T-cell (primary cell): Measurements from ENCODE around the gene TENT5A. TPM values are rescaled to one million over a fixed set of nuclear protein-coding genes. Genes with fewer than 3 reads are reported as not detected.

Experiments used
- ATAC-seq, 4 experiments: fragments of 200-7000 bp in 3 of 4; fragments of 150-1000 bp in 1 of 4; cut with Tn5 transposase; replicated peaks in 1 of 4; 1 replicate in 3 of 4; 2 replicates in 1 of 4; pipeline ENCODE4 v1.10.0; 2021; ENCODE audit warnings: moderate library complexity in 3 of 4, mild to moderate bottlenecking in 2 of 4, moderate number of reproducible peaks in 1 of 4
- CTCF ChIA-PET, 2 donors: fragments of 300-600 bp; sonication (Branson Sonifier 250); formaldehyde crosslinking; loops; one replicate each; lab custom pipeline; 2022; ENCODE audit warnings: antibody characterized with exemption in 2 of 2; lab: Charles Lee
- POLR2A ChIA-PET, 2 donors: fragments of 300-600 bp; sonication (Branson Sonifier 250); formaldehyde crosslinking; loops; one replicate each; lab custom pipeline; 2022; ENCODE audit warnings: antibody characterized with exemption in 2 of 2; lab: Charles Lee
- DNase-seq, 35 experiments: peaks; one replicate each; pipeline versions ENCODE4 v3.0.0 to v3.0.0-alpha.2; 2013 to 2023
- H3K27ac ChIP-seq: one replicate; pipeline ENCODE4 v1.5.1; 2013; ENCODE audit warnings: low read length
- H3K27me3 ChIP-seq, 2 experiments: replicated peaks in 1 of 2; 1 replicate in 1 of 2; 2 replicates in 1 of 2; pipeline versions ENCODE4 v1.6.1 to v1.7.0; 2013; ENCODE audit warnings: low read length in 1 of 2, mixed read lengths in 1 of 2; ENCODE audit not compliant: control insufficient read depth in 2 of 2, insufficient read depth in 2 of 2; ENCODE audit errors: extremely low read depth in 1 of 2
- H3K36me3 ChIP-seq, 2 donors: 1 replicate in 1 of 2; 2 replicates in 1 of 2; pipeline versions ENCODE4 v1.6.1 to v1.7.0; 2013; ENCODE audit warnings: low read length in 1 of 2; ENCODE audit not compliant: control insufficient read depth in 2 of 2, insufficient read depth in 1 of 2; ENCODE audit errors: extremely low read depth in 1 of 2
- H3K4me1 ChIP-seq, 2 experiments: 1 replicate in 1 of 2; 2 replicates in 1 of 2; pipeline versions ENCODE4 v1.6.1 to v1.7.0; 2013; ENCODE audit warnings: low read length in 2 of 2, mixed read lengths in 1 of 2; ENCODE audit not compliant: insufficient read depth in 2 of 2, control insufficient read depth in 1 of 2; ENCODE audit errors: extremely low read depth in 1 of 2
- H3K4me3 ChIP-seq, 2 donors: 1 replicate in 1 of 2; 2 replicates in 1 of 2; pipeline versions ENCODE4 v1.5.1 to v1.7.0; 2013; ENCODE audit warnings: mild to moderate bottlenecking in 2 of 2, low read length in 1 of 2, moderate library complexity in 1 of 2; ENCODE audit not compliant: control insufficient read depth in 1 of 2; ENCODE audit errors: extremely low read depth in 1 of 2
- H3K9me3 ChIP-seq: 2 replicates; pipeline ENCODE4 v1.7.0; 2013
- H3K27ac Mint-ChIP-seq, 2 donors: one replicate each; pipeline ENCODE4 v1.8.0; 2020 to 2021; ENCODE audit warnings: mild to moderate bottlenecking in 2 of 2, mixed read lengths in 2 of 2
- H3K27me3 Mint-ChIP-seq, 2 donors: one replicate each; pipeline ENCODE4 v1.8.0; 2021 to 2022; ENCODE audit warnings: mixed read lengths in 2 of 2
- H3K36me3 Mint-ChIP-seq: one replicate; pipeline ENCODE4 v1.8.0; 2021; ENCODE audit warnings: mixed read lengths
- H3K4me1 Mint-ChIP-seq, 3 donors: one replicate each; pipeline ENCODE4 v1.8.0; 2020 to 2022; ENCODE audit warnings: mixed read lengths in 3 of 3, mild to moderate bottlenecking in 1 of 3
- H3K4me3 Mint-ChIP-seq, 3 donors: one replicate each; pipeline ENCODE4 v1.8.0; 2020 to 2022; ENCODE audit warnings: mild to moderate bottlenecking in 3 of 3, mixed read lengths in 3 of 3, moderate library complexity in 3 of 3
- H3K9me3 Mint-ChIP-seq, 3 donors: one replicate each; pipeline ENCODE4 v1.8.0; 2020 to 2022; ENCODE audit warnings: mixed read lengths in 3 of 3
- WGBS: methylation state at CpG from one replicate; pipeline ENCODE4 v1.1.5; 2013; ENCODE audit warnings: missing lambda C conversion rate; ENCODE audit not compliant: insufficient coverage; 5-methylcytosine and 5-hydroxymethylcytosine counted together
- total RNA-seq, 35 experiments: library from RNA in 6 of 35; stranded (reverse) in 6 of 35; fragments of 120-200 nt in 1 of 35; gene quantifications; one replicate each; pipeline versions ENCODE4 v1.2.1 to v1.2.4 and lab custom pipeline; 2013 to 2026

TENT5A gene
- total RNA-seq, 5 donors from 2014 or later (not counting 1 experiment from before 2014, with no cell fraction given), result 3.2 to 10.7 (median 4.8) TPM

DNA sequence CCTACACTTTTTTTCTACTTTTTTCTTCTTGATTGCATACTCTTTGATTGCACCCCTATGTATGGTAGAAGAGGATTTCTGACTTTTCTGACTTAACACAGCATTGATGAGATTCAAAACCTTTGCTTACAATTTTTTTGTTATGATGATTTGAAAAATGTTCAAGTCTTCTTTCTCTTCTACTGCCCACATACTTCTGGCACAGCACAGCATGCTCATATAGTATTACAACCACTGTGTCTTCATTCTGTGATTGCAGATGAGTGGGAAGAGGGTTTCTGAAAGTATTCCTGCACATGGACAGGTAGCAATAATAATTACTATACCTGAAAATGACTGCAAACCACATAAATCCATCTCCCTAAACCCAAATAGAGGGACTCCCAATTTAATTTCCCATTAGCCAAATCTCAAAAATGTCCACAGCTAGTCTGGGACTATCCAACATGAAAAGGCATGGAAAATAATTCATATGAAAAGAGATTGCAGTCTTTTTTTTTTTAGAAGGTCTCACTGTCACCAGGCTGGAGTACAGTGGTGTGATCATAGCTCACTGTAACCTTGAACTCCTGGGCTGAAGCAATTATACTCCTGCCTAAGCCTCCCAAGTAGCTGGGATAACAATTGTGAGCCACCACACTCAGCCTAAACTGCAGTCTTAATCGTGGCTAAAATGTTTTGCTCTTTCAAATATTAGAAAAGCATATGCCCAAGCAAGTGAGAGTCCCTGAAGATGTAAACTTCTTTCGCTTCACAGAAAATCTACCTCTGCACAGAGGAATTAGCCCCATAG is 15.9 kb upstream of the TENT5A start:
- no peak overlapping the region for H3K27ac ChIP-seq
- CTCF ChIA-PET, result no interaction called here
- POLR2A ChIA-PET, result interaction anchor here in 1 of 2 donors (0.5 kb wide), 1 partner anchor 1664 kb away, joined by 4 read pairs; no protein-coding TSS in a partner anchor
- no peak overlapping the region for H3K4me3 ChIP-seq
- Mint-ChIP-seq H3K9me3 (no peaks in the 10 kb centered on the region), H3K36me3 (no peaks in the 10 kb centered on the region), H3K4me3 (no peak overlapping the region), H3K27me3 (peaks cover 5 to 20% of the 10 kb centered on the region in 2 donors), H3K27ac (no peak overlapping the region), H3K4me1 (no peaks in the 10 kb centered on the region)
- no peak for DNase-seq
- no peaks in the 10 kb centered on the region for H3K36me3 ChIP-seq
- no peak for ATAC-seq
- no peaks in the 10 kb centered on the region for H3K27me3 ChIP-seq
- H3K4me1 ChIP-seq, result no peaks in the 10 kb centered on the region
- no peaks in the 10 kb centered on the region for H3K9me3 ChIP-seq
- no CpG with 5 or more reads among the region's 2 CpGs for WGBS

DNA sequence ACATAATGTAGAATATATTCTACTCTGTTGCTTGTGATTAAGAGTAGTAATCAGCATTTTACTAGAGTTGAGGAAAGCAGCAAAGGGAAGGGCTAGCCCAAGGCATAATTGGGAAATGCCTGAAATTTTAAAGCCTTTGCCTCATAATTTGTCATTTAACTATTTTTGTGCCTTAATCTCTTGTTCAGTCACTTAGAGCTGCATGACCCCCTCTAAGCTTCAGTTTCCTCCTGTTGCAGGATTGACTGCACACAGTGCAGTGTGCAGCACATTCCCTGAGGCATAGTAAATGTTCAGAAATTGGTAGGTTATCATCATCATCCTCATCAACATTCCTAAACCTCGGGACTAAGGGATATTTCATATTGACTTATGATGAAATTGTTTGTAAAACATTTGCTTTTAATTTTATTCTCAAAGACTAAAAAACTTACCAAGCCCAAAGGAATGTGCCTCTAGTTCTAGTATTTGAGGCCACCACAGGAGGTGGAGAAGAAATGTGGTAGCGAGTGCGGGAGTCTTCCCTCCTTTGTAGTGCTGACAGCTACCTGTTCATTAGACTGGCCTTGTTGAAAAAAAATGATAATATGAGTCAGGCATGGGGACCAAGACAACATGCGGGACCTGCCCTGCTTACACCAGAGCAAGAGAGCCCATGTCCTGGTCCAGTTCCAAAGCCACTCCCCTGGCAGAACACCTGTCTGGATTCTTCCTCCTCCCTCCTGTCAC is 14.8 kb upstream of the TENT5A start:
- Mint-ChIP-seq H3K27me3 (peaks cover 5 to 20% of the 10 kb centered on the region in 2 donors), H3K4me3 (no peak overlapping the region), H3K4me1 (no peaks in the 10 kb centered on the region), H3K36me3 (no peaks in the 10 kb centered on the region), H3K27ac (no peak overlapping the region), H3K9me3 (no peaks in the 10 kb centered on the region)
- Histone ChIP-seq H3K4me3 (no peak overlapping the region), H3K4me1 (no peaks in the 10 kb centered on the region), H3K36me3 (no peaks in the 10 kb centered on the region), H3K27ac (no peak overlapping the region), H3K27me3 (no peaks in the 10 kb centered on the region), H3K9me3 (no peaks in the 10 kb centered on the region)
- 86% methylated on average over 2 of the region's 4 CpGs for WGBS
- CTCF ChIA-PET, result interaction anchor here in 1 of 2 donors (0.5 kb wide), 1 partner anchor 775 kb away, joined by 3 read pairs; no protein-coding TSS in a partner anchor
- DNase-seq, result no peak
- POLR2A ChIA-PET, result no interaction called here
- ATAC-seq, result no peak

DNA sequence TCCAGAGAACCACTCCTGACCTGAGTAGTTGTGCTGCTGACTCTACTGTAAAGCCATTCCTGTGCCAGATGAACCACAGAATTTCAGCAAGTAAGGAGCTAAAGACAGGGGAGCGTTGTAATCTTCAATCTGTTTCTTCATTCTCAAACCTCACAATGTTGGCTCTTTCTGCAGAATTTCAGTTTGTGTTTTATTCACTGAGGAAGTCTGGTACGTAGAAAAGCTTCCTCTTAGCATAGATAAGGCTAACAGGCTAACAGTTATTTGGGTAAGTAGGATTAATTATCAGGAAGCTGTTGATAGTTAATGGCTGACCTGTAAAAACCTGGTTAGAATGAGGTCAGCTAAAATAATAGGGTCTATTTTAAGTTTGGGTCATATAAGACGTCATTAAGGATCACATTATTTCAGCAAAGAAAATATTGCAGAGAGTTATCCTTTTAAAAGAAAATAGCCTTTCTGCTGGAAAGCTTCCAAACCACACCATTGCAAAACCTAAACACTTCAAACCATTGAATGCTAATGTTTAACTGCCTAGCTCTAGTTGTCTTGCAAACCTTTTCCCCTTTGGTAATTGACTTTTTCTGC is 14.1 kb upstream of the TENT5A start:
- no CpG with 5 or more reads among the region's 3 CpGs for WGBS
- ATAC-seq (no peak), DNase-seq (no peak)
- ChIA-PET POLR2A (no interaction called here), CTCF (interaction anchor here in 1 of 2 donors (0.5 kb wide), 1 partner anchor 776 kb away, joined by 3 read pairs; no protein-coding TSS in a partner anchor)
- no peaks in the 10 kb centered on the region for H3K36me3 Mint-ChIP-seq
- no peaks in the 10 kb centered on the region for H3K36me3 ChIP-seq
- H3K4me1 ChIP-seq, result no peaks in the 10 kb centered on the region
- H3K4me1 Mint-ChIP-seq, result no peaks in the 10 kb centered on the region
- no peaks in the 10 kb centered on the region for H3K9me3 Mint-ChIP-seq
- no peak overlapping the region for H3K27ac Mint-ChIP-seq
- peaks cover 5 to 20% of the 10 kb centered on the region in 2 donors for H3K27me3 Mint-ChIP-seq
- H3K27me3 ChIP-seq, result no peaks in the 10 kb centered on the region
- H3K9me3 ChIP-seq, result no peaks in the 10 kb centered on the region
- H3K27ac ChIP-seq, result no peak overlapping the region
- no peak overlapping the region for H3K4me3 Mint-ChIP-seq
- H3K4me3 ChIP-seq, result no peak overlapping the region

DNA sequence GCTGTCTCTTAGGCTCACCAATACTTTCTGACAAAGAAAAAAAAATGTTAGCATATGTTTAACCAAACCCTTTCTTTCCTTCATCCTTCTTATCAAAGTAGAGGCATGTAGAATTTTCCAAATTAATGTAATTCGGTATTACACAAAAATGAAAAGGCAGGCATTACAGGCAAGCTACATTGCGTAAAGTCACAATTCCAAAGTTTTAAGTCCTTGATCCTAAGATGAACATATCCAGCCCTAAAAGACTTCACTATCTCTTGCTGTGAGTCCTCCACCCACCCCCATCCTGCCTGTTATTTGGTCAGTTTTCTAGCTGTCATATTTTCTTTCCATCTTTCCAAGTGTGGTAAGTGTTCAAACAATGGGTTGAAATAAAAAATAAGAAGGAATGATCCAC is 12.1 kb upstream of the TENT5A start:
- Mint-ChIP-seq H3K36me3 (no peaks in the 10 kb centered on the region), H3K27ac (no peak overlapping the region), H3K4me3 (no peak overlapping the region), H3K4me1 (no peaks in the 10 kb centered on the region), H3K9me3 (no peaks in the 10 kb centered on the region), H3K27me3 (peaks cover 5 to 15% of the 10 kb centered on the region in 2 donors)
- Histone ChIP-seq H3K36me3 (no peaks in the 10 kb centered on the region), H3K4me3 (no peak overlapping the region), H3K27me3 (no peaks in the 10 kb centered on the region), H3K9me3 (no peaks in the 10 kb centered on the region), H3K27ac (no peak overlapping the region), H3K4me1 (no peaks in the 10 kb centered on the region)
- ChIA-PET POLR2A (interaction anchor here in 1 of 2 donors (1.0 kb wide), 1 partner anchor 11 kb away, joined by 3 read pairs; no protein-coding TSS in a partner anchor), CTCF (no interaction called here)
- 87% methylated on average over 2 of the region's 2 CpGs for WGBS
- no peak for ATAC-seq
- no peak for DNase-seq

DNA sequence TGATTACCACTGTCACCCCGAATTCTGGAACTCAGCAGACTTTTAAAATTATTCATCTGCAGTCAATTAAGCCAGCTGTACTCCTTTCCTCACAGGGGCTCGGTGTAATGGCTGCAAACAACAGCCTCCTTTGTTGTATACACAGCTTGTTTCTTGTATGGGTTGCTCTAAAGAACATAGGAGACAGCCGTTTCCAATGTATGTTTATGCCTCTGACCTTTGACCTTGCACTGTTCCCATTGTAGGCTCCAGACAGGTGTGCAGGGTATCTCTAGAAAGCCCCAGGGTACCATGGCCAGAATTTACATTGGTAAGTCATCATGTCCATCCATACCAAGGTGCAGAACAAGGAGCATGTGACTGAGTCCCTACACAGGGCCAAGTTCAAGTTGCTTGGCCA is 11.5 kb upstream of the TENT5A start:
- H3K36me3 ChIP-seq, result no peaks in the 10 kb centered on the region
- ATAC-seq (no peak), DNase-seq (no peak)
- Mint-ChIP-seq H3K27me3 (peaks cover 5 to 15% of the 10 kb centered on the region in 2 donors), H3K27ac (no peak overlapping the region), H3K36me3 (no peaks in the 10 kb centered on the region), H3K4me3 (no peak overlapping the region), H3K9me3 (no peaks in the 10 kb centered on the region), H3K4me1 (no peaks in the 10 kb centered on the region)
- H3K4me3 ChIP-seq, result no peak overlapping the region
- no peaks in the 10 kb centered on the region for H3K27me3 ChIP-seq
- H3K9me3 ChIP-seq, result no peaks in the 10 kb centered on the region
- WGBS, result 75% methylated on average over 1 of the region's 3 CpGs
- no peaks in the 10 kb centered on the region for H3K4me1 ChIP-seq
- ChIA-PET POLR2A (no interaction called here), CTCF (no interaction called here)
- H3K27ac ChIP-seq, result no peak overlapping the region

DNA sequence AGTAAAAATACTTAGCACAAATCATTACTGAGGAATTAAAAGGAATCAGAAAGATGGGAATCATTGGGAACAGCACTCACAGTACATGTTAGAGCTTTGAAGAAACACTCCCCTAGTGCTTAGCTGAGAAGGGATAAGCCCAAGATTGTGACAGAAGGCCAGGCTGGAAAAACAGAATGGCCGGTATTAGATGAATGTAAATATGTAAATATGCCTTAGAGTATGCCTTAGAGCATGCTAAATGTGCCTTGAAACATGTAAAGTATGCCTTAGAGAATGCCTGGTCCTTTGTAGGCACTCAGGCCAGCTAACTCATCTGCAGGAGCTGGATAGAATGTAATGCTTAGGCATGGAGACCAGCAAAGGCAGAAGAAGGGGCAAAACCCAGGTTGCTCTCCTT is 10.6 kb upstream of the TENT5A start:
- ChIA-PET CTCF (no interaction called here), POLR2A (no interaction called here)

More for the DNA sequence above, 10.6 kb upstream of the TENT5A start:
- ATAC-seq (no peak), DNase-seq (no peak)
- WGBS, result no CpG with 5 or more reads among the region's 1 CpG
- Histone ChIP-seq H3K4me3 (no peak overlapping the region), H3K27me3 (no peaks in the 10 kb centered on the region), H3K27ac (no peak overlapping the region), H3K9me3 (no peaks in the 10 kb centered on the region), H3K4me1 (no peaks in the 10 kb centered on the region), H3K36me3 (no peaks in the 10 kb centered on the region)
- Mint-ChIP-seq H3K36me3 (no peaks in the 10 kb centered on the region), H3K9me3 (no peaks in the 10 kb centered on the region), H3K27me3 (peaks cover 5 to 8% of the 10 kb centered on the region in 2 donors), H3K27ac (no peak overlapping the region), H3K4me1 (no peaks in the 10 kb centered on the region), H3K4me3 (no peak overlapping the region)
